SJSA1 (cell line): ENCODE results near the gene EXOG. TPM values are rescaled to one million over a fixed set of nuclear protein-coding genes. Genes with fewer than 3 reads are reported as not detected.

Experiments used
- DNase-seq, 2 experiments: peaks; one replicate each; pipeline ENCODE4 v3.0.0-alpha.2; 2015 to 2020; ENCODE audit warnings: low spot score in 2 of 2, low read depth in 1 of 2
- H3K27ac ChIP-seq: fragments of 250-450 bp; sonication (Bioruptor Pico); 2 replicates; pipeline ENCODE4 v1.5.1; 2020; ENCODE audit warnings: mild to moderate bottlenecking, moderate library complexity
- H3K27me3 ChIP-seq: fragments of 250-450 bp; sonication (Bioruptor Pico); replicated peaks from 2 replicates; pipeline ENCODE4 v1.5.1; 2020; ENCODE audit warnings: mild to moderate bottlenecking, moderate library complexity
- H3K36me3 ChIP-seq: fragments of 250-450 bp; sonication (Bioruptor Pico); 2 replicates; pipeline ENCODE4 v1.5.1; 2020; ENCODE audit warnings: mild to moderate bottlenecking
- H3K4me1 ChIP-seq: fragments of 250-450 bp; sonication (Bioruptor Pico); replicated peaks from 2 replicates; pipeline ENCODE4 v1.6.1; 2021; ENCODE audit warnings: mild to moderate bottlenecking
- H3K4me3 ChIP-seq: fragments of 250-450 bp; sonication (Bioruptor Pico); 2 replicates; pipeline ENCODE4 v1.5.1; 2020; ENCODE audit warnings: mild to moderate bottlenecking
- H3K9me3 ChIP-seq: fragments of 250-450 bp; sonication (Bioruptor Pico); replicated peaks from 2 replicates; pipeline ENCODE4 v1.5.1; 2020; ENCODE audit warnings: mild to moderate bottlenecking
- total RNA-seq: library from RNA; depleted of rRNA; stranded (reverse); fragments of >200 nt; shearing (Covaris generic); gene quantifications from 2 replicates; pipeline ENCODE4 v1.2.3, GENCODE V29; 2014

EXOG gene
- total RNA-seq, 1 experiment from 2014 or later, result 9.0 TPM

- Histone ChIP-seq H3K36me3 (no peaks in the 10 kb centered on the region; the same call in 1 of the 2 replicates), H3K9me3 (no peaks in the 10 kb centered on the region), H3K4me3 (no peak overlapping the region), H3K4me1 (no peaks in the 10 kb centered on the region), H3K27ac (no peak overlapping the region), H3K27me3 (no peaks in the 10 kb centered on the region)
- DNase-seq, result no peak
Observed at GRCh38 chr3:38532529-38532928, 36.4 kb downstream of the EXOG start.

- no peaks in the 10 kb centered on the region for H3K4me1 ChIP-seq
- no peak overlapping the region for H3K4me3 ChIP-seq
- no peak for DNase-seq
- no peak overlapping the region for H3K27ac ChIP-seq
- H3K36me3 ChIP-seq, result no peaks in the 10 kb centered on the region
- H3K9me3 ChIP-seq, result no peaks in the 10 kb centered on the region
- H3K27me3 ChIP-seq, result no peaks in the 10 kb centered on the region
Observed at GRCh38 chr3:38533285-38533976, 37.3 kb downstream of the EXOG start.

GRCh38 chr3:38534180-38534579 is 38.0 kb downstream of the EXOG start:
- Histone ChIP-seq H3K27me3 (no peaks in the 10 kb centered on the region), H3K4me3 (no peak overlapping the region), H3K4me1 (no peaks in the 10 kb centered on the region), H3K27ac (no peak overlapping the region), H3K36me3 (no peaks in the 10 kb centered on the region), H3K9me3 (no peaks in the 10 kb centered on the region)
- DNase-seq, result no peak

GRCh38 chr3:38534604-38535003 is 38.5 kb downstream of the EXOG start:
- Histone ChIP-seq H3K4me3 (no peak overlapping the region), H3K9me3 (no peaks in the 10 kb centered on the region), H3K27me3 (no peaks in the 10 kb centered on the region), H3K36me3 (no peaks in the 10 kb centered on the region), H3K4me1 (no peaks in the 10 kb centered on the region), H3K27ac (no peak overlapping the region)
- no peak for DNase-seq

GRCh38 chr3:38536671-38537070 is 40.5 kb downstream of the EXOG start:
- no peak overlapping the region for H3K27ac ChIP-seq
- DNase-seq, result no peak
- no peaks in the 10 kb centered on the region for H3K27me3 ChIP-seq

GRCh38 chr3:38538773-38539353 is 42.7 kb downstream of the EXOG start:
- H3K36me3 ChIP-seq, result no peaks in the 10 kb centered on the region
- no peaks in the 10 kb centered on the region for H3K9me3 ChIP-seq
- H3K4me1 ChIP-seq, result no peaks in the 10 kb centered on the region
- H3K27me3 ChIP-seq, result no peaks in the 10 kb centered on the region
- DNase-seq, result no peak
- H3K4me3 ChIP-seq, result no peak overlapping the region
- no peak overlapping the region for H3K27ac ChIP-seq

More at GRCh38 chr3:38536671-38537070, 40.5 kb downstream of the EXOG start:
- Histone ChIP-seq H3K36me3 (no peaks in the 10 kb centered on the region), H3K4me1 (no peaks in the 10 kb centered on the region), H3K9me3 (no peaks in the 10 kb centered on the region), H3K4me3 (no peak overlapping the region)

- Histone ChIP-seq H3K27ac (no peak overlapping the region), H3K4me1 (no peaks in the 10 kb centered on the region), H3K27me3 (no peaks in the 10 kb centered on the region), H3K9me3 (no peaks in the 10 kb centered on the region), H3K36me3 (no peaks in the 10 kb centered on the region), H3K4me3 (no peak overlapping the region)
- DNase-seq, result no peak
Observed at GRCh38 chr3:38541806-38542205, 45.7 kb downstream of the EXOG start.

GRCh38 chr3:38542401-38543298 is 46.5 kb downstream of the EXOG start:
- Histone ChIP-seq H3K4me1 (no peaks in the 10 kb centered on the region), H3K27ac (no peak overlapping the region)
- no peak for DNase-seq

GRCh38 chr3:38543586-38543985 is 47.4 kb downstream of the EXOG start:
- Histone ChIP-seq H3K36me3 (no peaks in the 10 kb centered on the region), H3K27ac (no peak overlapping the region), H3K27me3 (no peaks in the 10 kb centered on the region), H3K4me3 (no peak overlapping the region), H3K4me1 (no peaks in the 10 kb centered on the region), H3K9me3 (no peaks in the 10 kb centered on the region)
- no peak for DNase-seq

More at GRCh38 chr3:38542401-38543298, 46.5 kb downstream of the EXOG start:
- Histone ChIP-seq H3K27me3 (no peaks in the 10 kb centered on the region), H3K36me3 (no peaks in the 10 kb centered on the region), H3K9me3 (no peaks in the 10 kb centered on the region), H3K4me3 (no peak overlapping the region)

GRCh38 chr3:38544926-38545325 is 48.8 kb downstream of the EXOG start:
- Histone ChIP-seq H3K27me3 (no peaks in the 10 kb centered on the region), H3K4me3 (no peak overlapping the region), H3K27ac (no peak overlapping the region), H3K4me1 (no peaks in the 10 kb centered on the region), H3K36me3 (no peaks in the 10 kb centered on the region), H3K9me3 (no peaks in the 10 kb centered on the region)
- no peak for DNase-seq

GRCh38 chr3:38545550-38545949 is 49.4 kb downstream of the EXOG start:
- Histone ChIP-seq H3K27ac (no peak overlapping the region), H3K36me3 (no peaks in the 10 kb centered on the region), H3K9me3 (no peaks in the 10 kb centered on the region), H3K4me3 (no peak overlapping the region), H3K27me3 (no peaks in the 10 kb centered on the region), H3K4me1 (no peaks in the 10 kb centered on the region)
- no peak for DNase-seq

GRCh38 chr3:38545983-38546382 is 49.8 kb downstream of the EXOG start:
- no peak overlapping the region for H3K27ac ChIP-seq
- no peak for DNase-seq
- H3K36me3 ChIP-seq, result no peaks in the 10 kb centered on the region
- H3K4me3 ChIP-seq, result no peak overlapping the region
- no peaks in the 10 kb centered on the region for H3K9me3 ChIP-seq
- no peaks in the 10 kb centered on the region for H3K27me3 ChIP-seq
- no peaks in the 10 kb centered on the region for H3K4me1 ChIP-seq

GRCh38 chr3:38548154-38548931 is 52.2 kb downstream of the EXOG start:
- Histone ChIP-seq H3K27ac (no peak overlapping the region), H3K4me3 (no peak overlapping the region), H3K36me3 (no peaks in the 10 kb centered on the region), H3K9me3 (no peaks in the 10 kb centered on the region), H3K4me1 (no peaks in the 10 kb centered on the region), H3K27me3 (no peaks in the 10 kb centered on the region)
- DNase-seq, result no peak
